Hematopoietic multipotent progenitor cell treated with erythropoietin and hydrocortisone succinate and interleukin-3 and kit ligand, for 8 days (in vitro differentiated cells): ENCODE measurements around the gene FGF12.

Experiments used
- DNase-seq: peaks from one replicate; pipeline ENCODE4 v3.0.0-alpha.2; 2015

FGF12 gene

DNA sequence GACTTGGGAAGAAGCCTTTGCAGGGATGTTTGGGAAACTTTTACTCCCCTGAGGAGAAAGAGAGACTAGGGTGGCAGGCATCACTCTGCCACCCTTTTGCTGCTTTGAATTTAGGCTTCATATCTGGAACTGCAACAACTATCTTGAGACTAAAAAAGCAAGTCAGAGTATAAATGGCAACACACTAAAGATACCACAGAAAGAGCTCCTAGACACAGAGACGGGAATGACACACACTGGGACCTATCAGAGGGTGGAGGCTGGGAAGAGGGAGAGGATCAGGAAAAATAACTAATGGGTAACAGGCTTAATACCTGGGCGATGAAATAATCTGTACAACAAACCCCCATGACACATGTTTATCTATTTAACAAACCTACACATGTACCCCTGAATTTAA, 237.8 kb downstream of the FGF12 start:
- no peak for DNase-seq

GRCh38 chr3:192487033-192487432, 240.3 kb downstream of the FGF12 start:
- DNase-seq = no peak

DNA sequence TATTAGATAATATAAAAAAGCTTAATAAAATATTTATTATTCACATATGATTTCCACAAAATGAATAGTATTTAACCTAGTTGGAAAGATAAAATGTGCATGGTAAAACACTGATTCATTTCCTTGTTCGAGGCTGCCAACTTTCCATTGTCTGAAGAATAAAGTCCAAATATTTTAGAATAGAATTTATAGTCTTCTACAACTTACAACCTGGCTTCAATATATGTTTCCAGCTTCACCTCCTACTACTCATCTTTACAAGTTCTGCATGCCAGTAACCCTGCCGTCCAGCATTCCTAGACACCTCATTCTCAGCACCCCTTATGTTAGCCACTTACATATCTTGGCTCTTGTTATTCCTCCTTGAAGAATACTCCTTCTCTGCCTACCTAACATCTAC, 244.5 kb downstream of the FGF12 start:
- DNase-seq = no peak

DNA sequence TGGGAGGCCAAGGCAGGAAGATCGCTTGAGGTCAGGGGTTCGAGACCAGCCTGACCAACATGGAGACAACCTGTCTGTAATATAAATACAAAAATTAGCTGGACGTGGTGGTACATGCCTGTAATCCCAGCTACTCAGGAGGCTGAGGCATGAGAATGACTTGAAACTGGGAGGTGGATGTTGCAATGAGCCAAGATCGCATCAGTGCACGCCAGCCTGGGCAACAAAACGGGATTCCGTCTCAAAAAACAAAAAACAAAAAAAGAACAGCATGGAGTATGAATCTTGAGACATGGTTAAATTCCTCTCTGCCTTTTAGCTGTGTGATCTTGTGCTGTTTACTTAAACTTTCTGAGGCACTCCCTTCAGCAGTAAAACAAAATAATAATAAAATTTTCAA, 244.9 kb downstream of the FGF12 start:
- DNase-seq = no peak

DNA sequence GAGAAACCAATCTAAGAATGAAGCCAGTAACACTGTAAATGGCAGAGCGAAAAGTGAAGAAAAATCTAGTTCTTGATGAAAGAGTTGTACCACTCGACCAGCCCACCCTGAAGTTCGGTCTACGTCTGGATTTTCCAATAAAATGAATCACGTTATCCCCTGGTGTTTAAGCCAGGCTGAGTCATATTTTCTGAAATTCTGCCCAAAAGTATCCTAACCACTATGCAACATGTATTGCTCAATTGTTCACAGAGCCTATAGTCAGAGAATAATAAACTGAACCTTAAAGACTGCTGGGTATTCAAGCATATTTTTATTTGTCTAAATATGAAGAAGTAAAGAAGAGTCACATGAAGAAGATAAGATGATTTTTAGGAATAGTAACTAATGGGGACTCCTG, 245.7 kb downstream of the FGF12 start:
- DNase-seq = no peak

- peak; percentile 56 for DNase-seq
Observed at GRCh38 chr3:192467230-192468140, 259.9 kb downstream of the FGF12 start.

- DNase-seq = peak; percentile 3
Observed at GRCh38 chr3:192449036-192449435, 278.3 kb downstream of the FGF12 start.

- DNase-seq = no peak
Observed at GRCh38 chr3:192445770-192446644, 281.3 kb downstream of the FGF12 start.

DNA sequence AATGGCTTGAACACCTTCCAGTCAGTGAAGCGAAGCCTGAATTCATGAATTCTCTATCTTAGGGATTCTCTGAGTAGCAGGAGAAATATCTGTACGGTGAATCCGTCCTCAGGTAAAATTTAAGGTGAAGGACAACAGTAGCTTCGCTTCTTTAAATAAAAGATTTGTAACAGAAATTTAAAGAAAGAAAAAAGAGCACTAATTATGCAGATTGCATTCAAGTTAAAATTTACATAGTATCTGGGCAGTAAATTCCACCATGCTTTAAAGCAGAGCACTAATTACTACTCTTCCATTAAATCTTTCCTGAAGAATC, 282.6 kb downstream of the FGF12 start:
- no peak for DNase-seq

- peak; percentile 51 for DNase-seq
Observed at GRCh38 chr3:192444096-192444790, 283.1 kb downstream of the FGF12 start.

- DNase-seq = no peak
Observed at GRCh38 chr3:192435241-192435640, 292.1 kb downstream of the FGF12 start.

- no peak for DNase-seq
Observed at GRCh38 chr3:192434186-192434585, 293.2 kb downstream of the FGF12 start.

GRCh38 chr3:192433704-192434103, 293.6 kb downstream of the FGF12 start:
- DNase-seq = no peak

GRCh38 chr3:192422997-192423342, 304.4 kb downstream of the FGF12 start:
- DNase-seq = peak; percentile 4

DNA sequence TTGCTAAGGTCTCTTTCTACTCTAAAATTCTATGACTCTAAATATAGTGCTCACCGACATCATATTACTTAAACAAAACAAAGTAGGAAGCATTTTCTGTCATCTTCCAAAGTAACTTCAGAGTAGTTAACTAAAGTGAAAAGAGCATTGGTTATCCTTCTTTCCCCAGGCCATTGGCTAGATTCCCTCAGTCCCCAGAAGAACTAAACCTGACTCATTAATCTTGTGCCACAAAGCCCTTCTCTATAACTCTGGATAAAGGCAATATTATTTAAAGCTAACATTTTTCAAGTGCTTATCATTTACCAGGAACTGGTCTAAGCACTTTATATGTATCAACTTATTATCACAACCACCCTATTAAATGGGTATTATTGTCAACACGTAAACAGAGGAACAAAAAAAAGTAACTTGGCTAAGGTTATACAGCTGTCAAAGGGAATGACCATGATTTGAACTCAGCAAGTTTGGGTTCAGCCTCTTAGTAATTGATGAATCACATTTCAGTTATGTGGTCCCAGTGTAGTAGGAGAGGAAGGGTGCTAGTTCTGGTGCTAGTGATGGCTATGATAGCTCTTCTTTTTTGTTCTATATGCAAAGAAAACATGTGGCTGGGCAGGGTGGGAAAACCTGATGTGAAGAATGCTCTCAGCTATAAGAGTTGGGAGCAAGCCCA, 304.9 kb downstream of the FGF12 start:
- DNase-seq = no peak

GRCh38 chr3:192419312-192419711, 308.0 kb downstream of the FGF12 start:
- no peak for DNase-seq

DNA sequence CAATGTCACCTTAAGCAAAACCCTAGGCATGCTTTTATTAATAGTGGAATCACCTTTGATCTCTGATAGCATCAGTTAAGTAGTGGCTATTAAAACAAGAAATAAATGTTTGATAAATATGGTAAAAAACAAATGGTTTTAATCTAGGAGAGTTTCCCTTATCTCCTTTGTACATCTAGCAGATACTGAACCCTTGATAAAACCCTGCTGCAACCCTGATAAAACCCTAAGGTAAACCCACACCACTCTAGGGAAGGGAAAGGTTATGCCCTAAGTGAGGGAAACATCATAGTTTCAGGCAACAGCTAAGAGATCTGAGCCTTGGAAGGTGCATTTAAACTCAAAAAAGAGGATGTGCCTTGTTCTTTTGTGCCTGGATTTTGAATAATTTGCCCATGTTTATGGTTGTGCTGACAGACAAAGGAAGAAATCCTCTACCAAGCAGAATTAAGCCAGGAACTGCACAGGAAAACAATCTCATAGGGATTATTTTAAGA, 309.7 kb downstream of the FGF12 start:
- DNase-seq = no peak

GRCh38 chr3:192417017-192417416, 310.3 kb downstream of the FGF12 start:
- DNase-seq = no peak

- no peak for DNase-seq
Observed at GRCh38 chr3:192413461-192413860, 313.9 kb downstream of the FGF12 start.

GRCh38 chr3:192410684-192410960, 316.7 kb downstream of the FGF12 start:
- no peak for DNase-seq

GRCh38 chr3:192409838-192410683, 317.3 kb downstream of the FGF12 start:
- DNase-seq = no peak
